Left lung (tissue), 10 donors: Measurements from ENCODE around the gene MAS1. TPM values are rescaled to one million over a fixed set of nuclear protein-coding genes. Genes with fewer than 3 reads are reported as not detected.
A peak's percentile ranks its signal among the peaks of the same experiment; 100 is the strongest.

ENCODE experiments used
- ATAC-seq: fragments of 200-7000 bp; cut with Tn5 transposase; one replicate; pipeline ENCODE4 v1.9.1; 2020; ENCODE audit warnings: moderate library complexity
- DNase-seq, 4 donors: peaks; one replicate each; pipeline ENCODE4 v3.0.0-alpha.2; 2013 to 2020
- H3K27ac ChIP-seq, 2 donors: fragments of 200-600 bp; sonication (generic) in 1 of 2; one replicate each; pipeline versions ENCODE4 v1.5.0 to v1.8.0; 2020 to 2021
- H3K27me3 ChIP-seq, 2 donors: fragments of 200-600 bp; sonication (generic) in 1 of 2; one replicate each; pipeline versions ENCODE4 v1.5.0 to v1.8.0; 2020 to 2021
- H3K36me3 ChIP-seq, 2 donors: fragments of 200-600 bp; sonication (generic) in 1 of 2; one replicate each; pipeline versions ENCODE4 v1.5.0 to v1.8.0; 2020 to 2021
- H3K4me1 ChIP-seq, 2 donors: fragments of 200-600 bp; one replicate each; pipeline ENCODE4 v1.8.0; 2021
- H3K4me3 ChIP-seq, 2 donors: fragments of 200-600 bp; sonication (generic) in 1 of 2; one replicate each; pipeline versions ENCODE4 v1.5.0 to v1.8.0; 2020 to 2021; ENCODE audit warnings: mild to moderate bottlenecking in 1 of 2
- H3K9me3 ChIP-seq, 2 donors: fragments of 200-600 bp; sonication (generic) in 1 of 2; one replicate each; pipeline versions ENCODE4 v1.5.0 to v1.8.0; 2020 to 2021
- intact Hi-C, 2 donors: fragments of 100-400 bp; cut with DNase I; formaldehyde crosslinking; loops; one replicate each; pipeline versions ENCODE4 v1.11.2 to v1.14.2; 2022
- polyA plus RNA-seq, 6 donors: library from polyadenylated mRNA; unstranded; fragments of 120-200 nt; gene quantifications; one replicate each; pipeline ENCODE4 v1.2.1, GENCODE V29; 2013; ENCODE audit not compliant: insufficient read length in 6 of 6
- total RNA-seq, 2 donors: library from RNA; stranded (reverse); fragmentation: NEBNext Ultra II Directional; extraction: Animal tissue kit (Norgen Biotek cat#: 25700); gene quantifications; one replicate each; pipeline ENCODE4 v1.2.1, GENCODE V29; 2021
- TF ChIP-seq, protein P1 (sequence below), 2 donors: fragments of 200-600 bp; sonication (generic) in 1 of 2; IDR thresholded peaks; one replicate each; pipeline versions ENCODE4 v1.5.0 to v1.8.0; 2021; ENCODE audit warnings: antibody characterized with exemption in 2 of 2
- donor health status: DM: no; HTN: yes; CAD: no.
- donor health status: DM: no; HTN: no; CAD: no.

MAS1 gene
- total and polyA plus RNA-seq, 8 donors = 0.02 to 0.07 (median 0.04) TPM; not detected in 1

- Histone ChIP-seq H3K36me3 (no peaks in the 10 kb centered on the region), H3K9me3 (peaks cover 0 to 13% of the 10 kb centered on the region in 2 donors), H3K27ac (no peak overlapping the region), H3K4me1 (peaks cover 0 to 21% of the 10 kb centered on the region in 2 donors), H3K27me3 (no peaks in the 10 kb centered on the region), H3K4me3 (no peak overlapping the region)
- intact Hi-C loops = loop anchor here in 1 of 2 donors (10.0 kb wide), 1 partner anchor 75 kb away; no protein-coding TSS in a partner anchor
- TF ChIP-seq, protein P1, sequence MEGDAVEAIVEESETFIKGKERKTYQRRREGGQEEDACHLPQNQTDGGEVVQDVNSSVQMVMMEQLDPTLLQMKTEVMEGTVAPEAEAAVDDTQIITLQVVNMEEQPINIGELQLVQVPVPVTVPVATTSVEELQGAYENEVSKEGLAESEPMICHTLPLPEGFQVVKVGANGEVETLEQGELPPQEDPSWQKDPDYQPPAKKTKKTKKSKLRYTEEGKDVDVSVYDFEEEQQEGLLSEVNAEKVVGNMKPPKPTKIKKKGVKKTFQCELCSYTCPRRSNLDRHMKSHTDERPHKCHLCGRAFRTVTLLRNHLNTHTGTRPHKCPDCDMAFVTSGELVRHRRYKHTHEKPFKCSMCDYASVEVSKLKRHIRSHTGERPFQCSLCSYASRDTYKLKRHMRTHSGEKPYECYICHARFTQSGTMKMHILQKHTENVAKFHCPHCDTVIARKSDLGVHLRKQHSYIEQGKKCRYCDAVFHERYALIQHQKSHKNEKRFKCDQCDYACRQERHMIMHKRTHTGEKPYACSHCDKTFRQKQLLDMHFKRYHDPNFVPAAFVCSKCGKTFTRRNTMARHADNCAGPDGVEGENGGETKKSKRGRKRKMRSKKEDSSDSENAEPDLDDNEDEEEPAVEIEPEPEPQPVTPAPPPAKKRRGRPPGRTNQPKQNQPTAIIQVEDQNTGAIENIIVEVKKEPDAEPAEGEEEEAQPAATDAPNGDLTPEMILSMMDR (IDR thresholded peaks at IDR 0.05) = no peak
- DNase-seq = peak in 1 of 4 donors; percentile 55
- ATAC-seq = no peak
Observed at GRCh38 chr6:159939591-159940016, 48.8 kb downstream of the MAS1 start.

Other genes starting within 250 kb of the MAS1 start
- gene SOD2, start 197.7 kb upstream of the MAS1 start, total RNA-seq = 100 to 1,000 TPM; 179 to 879 TPM
- gene SOD2, start 197.7 kb upstream of the MAS1 start, polyA plus RNA-seq = 10 to 100 TPM; 83.7 to 91.9 (median 88.2) TPM
- 100 to 1,000 TPM in 1 of 2 donors, 10 to 100 TPM in 1; 66.6 to 104 TPM for gene WTAP, start 163.5 kb upstream of the MAS1 start, total RNA-seq
- gene WTAP, start 163.5 kb upstream of the MAS1 start, polyA plus RNA-seq = 100 to 1,000 TPM; 116 to 135 (median 128) TPM
- gene ACAT2, start 128.9 kb upstream of the MAS1 start, total RNA-seq = 100 to 1,000 TPM in 1 of 2 donors, 10 to 100 TPM in 1; 31.4 to 116 TPM
- 10 to 100 TPM; 25.2 to 37.7 (median 29.4) TPM for gene ACAT2, start 128.9 kb upstream of the MAS1 start, polyA plus RNA-seq
- gene TCP1, start 101.4 kb upstream of the MAS1 start, total RNA-seq = 100 to 1,000 TPM; 112 to 170 TPM
- gene TCP1, start 101.4 kb upstream of the MAS1 start, polyA plus RNA-seq = 100 to 1,000 TPM; 237 to 267 (median 250) TPM
- 10 to 100 TPM; 56.0 to 67.5 TPM for gene MRPL18, start 100.5 kb upstream of the MAS1 start, total RNA-seq
- gene MRPL18, start 100.5 kb upstream of the MAS1 start, polyA plus RNA-seq = 10 to 100 TPM; 49.8 to 61.8 (median 56.2) TPM
- gene PNLDC1, start 90.7 kb upstream of the MAS1 start, total RNA-seq = under 1 TPM; 0.18 to 0.23 TPM
- gene PNLDC1, start 90.7 kb upstream of the MAS1 start, polyA plus RNA-seq = under 1 TPM; 0.09 to 0.50 (median 0.20) TPM
- gene IGF2R, start 78.1 kb downstream of the MAS1 start, total RNA-seq = 100 to 1,000 TPM; 141 to 153 TPM
- gene IGF2R, start 78.1 kb downstream of the MAS1 start, polyA plus RNA-seq = 10 to 100 TPM; 56.5 to 61.1 (median 58.4) TPM
- gene SLC22A1, start 230.8 kb downstream of the MAS1 start, total RNA-seq = 1 to 10 TPM in 1 of 2 donors, under 1 TPM in 1; 0.41 to 2.7 TPM
- under 1 TPM; 0.24 to 0.63 (median 0.43) TPM for gene SLC22A1, start 230.8 kb downstream of the MAS1 start, polyA plus RNA-seq